AG09309 (cell line): Measurements from ENCODE around the gene NRG3.

Experiments used
- DNase-seq: peaks from one replicate; pipeline ENCODE4 v3.0.0-alpha.2; 2010; ENCODE audit warnings: low read depth
- H3K4me3 ChIP-seq: 2 replicates; pipeline ENCODE4 v1.5.1; 2011; ENCODE audit warnings: mild to moderate bottlenecking, low read depth, low read length, moderate library complexity; ENCODE audit not compliant: control insufficient read depth
- CTCF ChIP-seq: IDR thresholded peaks from 2 replicates; pipeline ENCODE4 v1.5.1; 2011; ENCODE audit warnings: mild to moderate bottlenecking, low read depth, low read length, inconsistent platforms; ENCODE audit not compliant: insufficient read depth, control insufficient read depth; ENCODE audit errors: missing control alignments

The NRG3 gene

GRCh38 chr10:82813856-82814255, 938.9 kb downstream of the NRG3 start:
- H3K4me3 ChIP-seq = no peak overlapping the region
- no peak for TF ChIP-seq CTCF
- DNase-seq = no peak

- no peak overlapping the region for H3K4me3 ChIP-seq
- TF ChIP-seq CTCF = no peak
- DNase-seq = no peak
Observed at GRCh38 chr10:82814635-82815034, 939.6 kb downstream of the NRG3 start.

GRCh38 chr10:82815680-82816079, 940.7 kb downstream of the NRG3 start:
- no peak for DNase-seq
- no peak for TF ChIP-seq CTCF
- no peak overlapping the region for H3K4me3 ChIP-seq

GRCh38 chr10:82817676-82818422, 942.9 kb downstream of the NRG3 start:
- TF ChIP-seq CTCF = no peak

GRCh38 chr10:82821043-82821442, 946.0 kb downstream of the NRG3 start:
- DNase-seq = no peak
- no peak for TF ChIP-seq CTCF
- H3K4me3 ChIP-seq = no peak overlapping the region

More at GRCh38 chr10:82817676-82818422, 942.9 kb downstream of the NRG3 start:
- no peak for DNase-seq
- no peak overlapping the region for H3K4me3 ChIP-seq

GRCh38 chr10:82826132-82826531, 951.1 kb downstream of the NRG3 start:
- peak; percentile 86 for DNase-seq
- no peak for TF ChIP-seq CTCF
- no peak overlapping the region for H3K4me3 ChIP-seq
